Nephron progenitor cell (in vitro differentiated cells): Measurements from ENCODE around the gene PIK3R3.

Source experiments
- DNase-seq: peaks from one replicate; pipeline ENCODE4 v3.0.0; 2021
- H3K27ac Mint-ChIP-seq: 2 replicates; pipeline ENCODE4 v1.8.0; 2021; ENCODE audit warnings: mild to moderate bottlenecking, moderate library complexity, mixed read lengths
- H3K27me3 Mint-ChIP-seq: 2 replicates; pipeline ENCODE4 v1.8.0; 2021; ENCODE audit warnings: mild to moderate bottlenecking, low read depth, mixed read lengths; ENCODE audit not compliant: poor library complexity
- H3K36me3 Mint-ChIP-seq: 2 replicates; pipeline ENCODE4 v1.8.0; 2021; ENCODE audit warnings: low read depth, mixed read lengths
- H3K4me1 Mint-ChIP-seq: 2 replicates; pipeline ENCODE4 v1.8.0; 2021; ENCODE audit warnings: mixed read lengths
- H3K4me3 Mint-ChIP-seq: 2 replicates; pipeline ENCODE4 v1.8.0; 2021; ENCODE audit warnings: mild to moderate bottlenecking, moderate library complexity, mixed read lengths
- H3K9me3 Mint-ChIP-seq: 2 replicates; pipeline ENCODE4 v1.8.0; 2021; ENCODE audit warnings: mild to moderate bottlenecking, moderate library complexity, mixed read lengths
- TF ChIP-seq, protein P1 (sequence below): fragments of 200-600 bp; sonication (generic); IDR thresholded peaks from 2 replicates; pipeline ENCODE4 v1.5.0; 2021; ENCODE audit warnings: antibody characterized with exemption

PIK3R3 gene

GRCh38 chr1:46020010-46020409, 112.4 kb downstream of the PIK3R3 start:
- Mint-ChIP-seq H3K4me1 (no peaks in the 10 kb centered on the region), H3K27me3 (no peaks in the 10 kb centered on the region), H3K4me3 (no peak overlapping the region), H3K36me3 (peaks cover 33% of the 10 kb centered on the region), H3K9me3 (peaks cover 4% of the 10 kb centered on the region), H3K27ac (no peak overlapping the region)
- TF ChIP-seq, protein P1, sequence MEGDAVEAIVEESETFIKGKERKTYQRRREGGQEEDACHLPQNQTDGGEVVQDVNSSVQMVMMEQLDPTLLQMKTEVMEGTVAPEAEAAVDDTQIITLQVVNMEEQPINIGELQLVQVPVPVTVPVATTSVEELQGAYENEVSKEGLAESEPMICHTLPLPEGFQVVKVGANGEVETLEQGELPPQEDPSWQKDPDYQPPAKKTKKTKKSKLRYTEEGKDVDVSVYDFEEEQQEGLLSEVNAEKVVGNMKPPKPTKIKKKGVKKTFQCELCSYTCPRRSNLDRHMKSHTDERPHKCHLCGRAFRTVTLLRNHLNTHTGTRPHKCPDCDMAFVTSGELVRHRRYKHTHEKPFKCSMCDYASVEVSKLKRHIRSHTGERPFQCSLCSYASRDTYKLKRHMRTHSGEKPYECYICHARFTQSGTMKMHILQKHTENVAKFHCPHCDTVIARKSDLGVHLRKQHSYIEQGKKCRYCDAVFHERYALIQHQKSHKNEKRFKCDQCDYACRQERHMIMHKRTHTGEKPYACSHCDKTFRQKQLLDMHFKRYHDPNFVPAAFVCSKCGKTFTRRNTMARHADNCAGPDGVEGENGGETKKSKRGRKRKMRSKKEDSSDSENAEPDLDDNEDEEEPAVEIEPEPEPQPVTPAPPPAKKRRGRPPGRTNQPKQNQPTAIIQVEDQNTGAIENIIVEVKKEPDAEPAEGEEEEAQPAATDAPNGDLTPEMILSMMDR, result no peak
- no peak for DNase-seq

DNA sequence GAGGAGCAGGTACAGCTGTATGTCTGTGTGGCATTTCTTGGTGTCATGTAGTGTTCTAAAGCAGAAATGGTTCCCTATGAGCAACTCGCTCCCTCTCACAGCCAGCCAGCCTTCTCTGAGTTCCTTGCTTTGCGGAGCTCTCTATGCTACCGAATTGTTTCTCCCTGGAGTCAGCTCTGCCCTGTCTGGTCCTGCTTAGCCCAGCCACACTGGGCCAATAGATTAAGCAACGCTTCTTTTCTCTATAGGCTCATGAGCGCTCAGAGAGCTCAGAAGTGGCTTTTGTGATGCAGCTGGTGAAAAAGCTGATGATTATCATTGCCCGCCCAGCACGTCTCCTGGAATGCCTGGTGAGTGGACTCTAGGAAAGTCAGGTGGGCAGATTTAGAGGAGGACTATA, 113.1 kb downstream of the PIK3R3 start:
- no peaks in the 10 kb centered on the region for H3K4me1 Mint-ChIP-seq
- no peak overlapping the region for H3K27ac Mint-ChIP-seq
- DNase-seq, result no peak
- H3K27me3 Mint-ChIP-seq, result no peaks in the 10 kb centered on the region
- peaks cover 33% of the 10 kb centered on the region for H3K36me3 Mint-ChIP-seq
- TF ChIP-seq, protein P1, result no peak
- no peak overlapping the region for H3K4me3 Mint-ChIP-seq
- peaks cover 9% of the 10 kb centered on the region for H3K9me3 Mint-ChIP-seq

DNA sequence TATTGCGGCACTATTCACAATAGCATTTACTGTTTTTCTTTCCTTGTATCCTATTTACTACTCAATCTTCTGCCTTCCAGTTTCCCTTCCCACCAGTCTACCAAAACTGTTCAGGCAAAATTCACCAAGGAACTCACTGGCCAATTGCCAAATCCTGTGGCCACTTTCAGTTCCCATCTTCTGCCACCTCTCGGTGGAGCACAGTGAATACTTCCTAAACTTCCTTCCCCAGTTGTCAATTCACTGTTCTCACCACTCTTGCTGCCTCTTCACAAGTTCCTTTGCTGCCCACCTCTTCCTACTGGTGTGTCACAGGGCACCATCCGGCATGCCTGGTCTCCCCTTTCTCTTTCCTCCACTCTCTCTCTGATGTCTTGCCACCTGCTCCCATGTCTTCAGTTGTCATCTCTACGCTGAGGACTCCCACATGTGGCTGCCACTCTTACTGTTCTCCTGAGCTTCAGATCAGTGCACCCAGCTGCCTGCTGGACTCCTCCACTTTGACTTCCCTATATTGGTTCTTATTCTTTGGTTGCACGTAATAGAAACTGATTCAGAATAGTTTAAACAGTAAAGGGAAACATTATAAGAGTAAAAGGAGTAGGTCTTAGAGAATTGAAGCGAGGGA, 114.4 kb downstream of the PIK3R3 start:
- Mint-ChIP-seq H3K36me3 (peaks cover 31% of the 10 kb centered on the region), H3K9me3 (peaks cover 17% of the 10 kb centered on the region), H3K4me3 (no peak overlapping the region), H3K27me3 (no peaks in the 10 kb centered on the region), H3K4me1 (no peaks in the 10 kb centered on the region), H3K27ac (no peak overlapping the region)
- TF ChIP-seq, protein P1, result no peak
- DNase-seq, result no peak

DNA sequence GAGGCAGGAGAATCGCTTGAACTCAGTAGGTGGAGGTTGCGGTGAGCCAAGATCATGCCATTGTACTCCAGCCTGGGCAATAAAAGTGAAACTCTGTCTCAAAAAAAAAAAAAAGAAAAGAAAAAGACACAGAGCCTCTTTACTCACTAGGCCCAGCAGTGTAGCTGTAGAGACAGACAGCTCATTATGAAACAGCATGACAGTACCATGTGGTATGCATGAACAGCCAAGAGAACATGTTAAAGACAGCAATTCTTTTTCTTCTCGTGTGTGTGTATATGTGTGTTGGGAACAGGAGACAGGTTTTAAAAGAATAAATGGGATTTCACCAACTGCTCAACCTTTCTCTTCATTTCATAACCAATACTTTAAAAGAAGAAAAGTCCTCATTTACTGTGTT, 118.8 kb downstream of the PIK3R3 start:
- H3K27ac Mint-ChIP-seq, result no peak overlapping the region
- DNase-seq, result no peak
- H3K4me1 Mint-ChIP-seq, result no peaks in the 10 kb centered on the region
- TF ChIP-seq, protein P1, result no peak
- H3K4me3 Mint-ChIP-seq, result no peak overlapping the region
- H3K9me3 Mint-ChIP-seq, result peaks cover 17% of the 10 kb centered on the region
- peaks cover 55% of the 10 kb centered on the region for H3K36me3 Mint-ChIP-seq
- H3K27me3 Mint-ChIP-seq, result no peaks in the 10 kb centered on the region

- Mint-ChIP-seq H3K27ac (no peak overlapping the region), H3K4me3 (no peak overlapping the region), H3K36me3 (peaks cover 69% of the 10 kb centered on the region), H3K4me1 (no peaks in the 10 kb centered on the region), H3K27me3 (no peaks in the 10 kb centered on the region), H3K9me3 (peaks cover 17% of the 10 kb centered on the region)
- DNase-seq, result no peak
- TF ChIP-seq, protein P1, result no peak
These were observed 120.2 kb downstream of the PIK3R3 start for GRCh38 chr1:46012236-46012635.

DNA sequence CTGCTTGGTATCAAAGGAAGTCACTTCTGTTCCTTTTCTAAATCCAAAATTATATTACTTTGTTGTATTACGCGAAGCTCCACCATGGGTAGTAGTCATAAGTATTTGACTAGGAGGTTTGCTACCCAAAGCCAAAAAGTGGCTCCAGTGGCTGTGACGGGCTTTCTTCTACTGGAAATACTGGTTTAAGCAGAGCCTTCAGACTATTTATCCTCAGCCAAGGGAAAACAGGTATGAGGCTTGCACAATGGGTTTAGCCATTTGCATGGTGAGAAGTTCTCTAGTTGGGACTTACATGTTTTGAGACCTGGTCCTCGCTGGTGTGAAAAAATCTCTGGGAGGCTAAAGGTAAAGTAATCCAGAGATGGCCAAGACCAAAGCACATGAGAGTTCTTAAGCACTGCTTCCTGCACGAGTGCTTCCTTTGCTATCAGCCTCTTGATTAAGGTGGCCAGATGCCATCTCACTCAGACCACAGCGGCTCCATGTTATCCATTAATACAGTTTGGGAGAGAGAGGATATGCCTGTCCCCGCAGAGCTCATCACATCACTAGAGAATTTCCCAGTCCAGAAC, 121.2 kb downstream of the PIK3R3 start:
- peaks cover 77% of the 10 kb centered on the region for H3K36me3 Mint-ChIP-seq
- no peaks in the 10 kb centered on the region for H3K27me3 Mint-ChIP-seq
- peaks cover 17% of the 10 kb centered on the region for H3K9me3 Mint-ChIP-seq
- no peaks in the 10 kb centered on the region for H3K4me1 Mint-ChIP-seq
- TF ChIP-seq, protein P1, result no peak
- no peak for DNase-seq
- no peak overlapping the region for H3K4me3 Mint-ChIP-seq
- H3K27ac Mint-ChIP-seq, result peak overlapping the region; percentile 19
